ENCODE data around the gene LPGAT1.

DNA sequence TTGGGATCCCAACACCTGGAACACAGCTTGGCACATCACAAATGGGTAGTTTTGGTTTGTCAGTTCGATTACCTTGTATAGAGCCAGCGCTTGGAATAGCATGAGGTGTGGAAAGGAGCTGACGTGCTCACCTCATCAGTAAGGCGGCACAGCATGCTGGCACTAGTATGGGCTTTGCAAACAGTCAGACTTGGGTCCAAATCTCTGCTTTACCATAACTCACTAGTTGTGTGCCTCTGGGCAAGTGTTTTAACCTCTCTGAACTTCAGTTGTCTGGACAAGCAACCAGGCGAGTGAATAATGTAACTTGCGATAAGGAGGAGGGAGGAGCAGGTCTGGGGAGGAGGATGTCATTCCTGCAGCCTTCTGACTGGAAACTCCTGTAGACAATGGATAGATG, 128.8 kb downstream of the LPGAT1 start:
- TF ChIP-seq GTF2F1 (IDR thresholded peaks at IDR 0.05; ENCODE audit: low read length): no peak
- no peak for TF ChIP-seq CTCF (CRISPR knock-in tag; IDR thresholded peaks at IDR 0.05)
- no peak for TF ChIP-seq RAD21 (CRISPR knock-in tag; IDR thresholded peaks at IDR 0.05)

Measured in HepG2 (cell line).